HepG2 (cell line): ENCODE measurements around the gene AHCYL1. TPM values are rescaled to one million over a fixed set of nuclear protein-coding genes. Genes with fewer than 3 reads are reported as not detected.
A peak's percentile ranks its signal among the peaks of the same experiment; 100 is the strongest.

Experiments
- ATF6 ChIP-seq: sonication (generic); formaldehyde crosslinking; conservative IDR thresholded peaks from 2 replicates; pipeline ENCODE4 v1.4.0; 2020; ENCODE audit warnings: missing genetic modification reagents
- CHCHD3 ChIP-seq: sonication (generic); formaldehyde crosslinking; IDR thresholded peaks from 2 replicates; pipeline ENCODE4 v1.8.0; 2022; ENCODE audit warnings: mild to moderate bottlenecking, missing genetic modification reagents, moderate library complexity
- FOXC1 ChIP-seq: sonication (generic); formaldehyde crosslinking; IDR thresholded peaks from 2 replicates; pipeline ENCODE4 v1.8.0; 2022; ENCODE audit warnings: mild to moderate bottlenecking, missing genetic modification reagents, borderline replicate concordance
- HCFC1 ChIP-seq: fragments of 150-350 bp; IDR thresholded peaks from 2 replicates; pipeline ENCODE4 v1.6.1; 2014; ENCODE audit warnings: low read depth, low read length
- HDAC6 ChIP-seq: fragments of 200-600 bp; sonication (generic); IDR thresholded peaks from 2 replicates; pipeline ENCODE4 v1.7.0; 2017; ENCODE audit warnings: mild to moderate bottlenecking, antibody characterized with exemption, low read length, low read depth
- HNF1B ChIP-seq: sonication (generic); formaldehyde crosslinking; IDR thresholded peaks from 2 replicates; pipeline ENCODE4 v1.5.1; 2020; ENCODE audit warnings: mild to moderate bottlenecking, moderate library complexity, missing genetic modification reagents
- HOXA7 ChIP-seq: sonication (generic); formaldehyde crosslinking; IDR thresholded peaks from 2 replicates; pipeline ENCODE4 v1.8.1; 2022; ENCODE audit warnings: mild to moderate bottlenecking, missing genetic modification reagents, moderate library complexity
- MAFG ChIP-seq: sonication (generic); formaldehyde crosslinking; IDR thresholded peaks from 2 replicates; pipeline ENCODE4 v1.5.1; 2020; ENCODE audit warnings: mild to moderate bottlenecking, missing genetic modification reagents
- MBD4 ChIP-seq: IDR thresholded peaks from 2 replicates; pipeline ENCODE4 v1.6.1; 2012; ENCODE audit warnings: low read length, inconsistent platforms, borderline replicate concordance
- MTA3 ChIP-seq: sonication (generic); formaldehyde crosslinking; IDR thresholded peaks from 2 replicates; pipeline ENCODE4 v1.4.0; 2020; ENCODE audit warnings: missing genetic modification reagents
- MZF1 ChIP-seq: sonication (generic); formaldehyde crosslinking; IDR thresholded peaks from 2 replicates; pipeline ENCODE4 v1.8.1; 2023; ENCODE audit warnings: mild to moderate bottlenecking, missing genetic modification reagents, borderline replicate concordance
- NFE2L2 ChIP-seq: fragments of 150-350 bp; IDR thresholded peaks from 2 replicates; pipeline ENCODE4 v1.6.1; 2014; ENCODE audit warnings: low read length
- PBX3 ChIP-seq: sonication (generic); formaldehyde crosslinking; IDR thresholded peaks from 2 replicates; pipeline ENCODE4 v1.8.1; 2023; ENCODE audit warnings: missing genetic modification reagents, inconsistent platforms, borderline replicate concordance
- RCOR2 ChIP-seq: IDR thresholded peaks from 2 replicates; pipeline ENCODE4 v1.6.1; 2016; ENCODE audit warnings: missing biosample characterization, missing genetic modification reagents
- SNAI1 ChIP-seq: sonication (generic); formaldehyde crosslinking; IDR thresholded peaks from 2 replicates; pipeline ENCODE4 v1.5.0; 2020; ENCODE audit warnings: mild to moderate bottlenecking, missing genetic modification reagents, borderline replicate concordance
- THAP9 ChIP-seq: sonication (generic); formaldehyde crosslinking; IDR thresholded peaks from 2 replicates; pipeline ENCODE4; 2020; ENCODE audit warnings: missing genetic modification reagents, mild to moderate bottlenecking, borderline replicate concordance
- ZFP36L2 ChIP-seq: sonication (generic); formaldehyde crosslinking; IDR thresholded peaks from 2 replicates; pipeline ENCODE4 v1.4.0; 2020; ENCODE audit warnings: missing genetic modification reagents
- ZNF207 ChIP-seq: fragments of 450-650 bp; IDR thresholded peaks from 2 replicates; pipeline ENCODE4 v1.6.1; 2016; ENCODE audit warnings: antibody characterized with exemption, borderline replicate concordance
- ZNF350 ChIP-seq: sonication (generic); formaldehyde crosslinking; IDR thresholded peaks from 2 replicates; pipeline ENCODE4 v1.4.0; 2020; ENCODE audit warnings: mild to moderate bottlenecking, low read depth, missing genetic modification reagents, borderline replicate concordance
- ZNF496 ChIP-seq: sonication (generic); formaldehyde crosslinking; IDR thresholded peaks from 2 replicates; pipeline ENCODE4 v1.8.1; 2023; ENCODE audit warnings: mild to moderate bottlenecking, moderate library complexity, missing genetic modification reagents; ENCODE audit not compliant: insufficient replicate concordance
- ZNF674 ChIP-seq: sonication (generic); formaldehyde crosslinking; IDR thresholded peaks from 2 replicates; pipeline ENCODE4 v1.5.0; 2020; ENCODE audit warnings: low read depth, mild to moderate bottlenecking, missing genetic modification reagents
- ZSCAN31 ChIP-seq: sonication (generic); formaldehyde crosslinking; IDR thresholded peaks from 2 replicates; pipeline ENCODE4 v1.5.0; 2020; ENCODE audit warnings: low read depth, mild to moderate bottlenecking, missing genetic modification reagents
- polyA plus RNA-seq, 8 experiments: library from polyadenylated mRNA; depleted of rRNA in 3 of 8; stranded (reverse) in 7 of 8; unstranded in 1 of 8; fragments of >200 nt; fragmentation: Illumina TruSeq in 4 of 8; extraction: Trizol in 4 of 8; gene quantifications; 2 replicates each; pipeline versions ENCODE4 v1.2.1 to v1.2.3, GENCODE V29; 2011 to 2016; ENCODE audit warnings: low read depth in 4 of 8, missing spikeins in 1 of 8, mixed read lengths in 1 of 8; ENCODE audit not compliant: insufficient read depth in 1 of 8
- total RNA-seq, 5 experiments: library from RNA; depleted of rRNA; stranded (reverse); fragments of >200 nt; fragmentation: Illumina TruSeq; extraction: Trizol; gene quantifications; 2 replicates each; pipeline ENCODE4 v1.2.3, GENCODE V29; 2016; ENCODE audit warnings: low read depth in 1 of 5

The AHCYL1 gene
- total and polyA plus RNA-seq, 2 of the 13 experiments (the other 11 are each of a cell fraction or from before 2014, with no cell fraction given), result 40.9 to 76.3 TPM

GRCh38 chr1:110034451-110035235 lies 50.1 kb downstream of the AHCYL1 start, which contains the start of gene STRIP1 (continued):
- TF ChIP-seq ATF6 (CRISPR knock-in tag), result no peak
- peak; percentile 46; the same call in 1 of the 2 replicates for TF ChIP-seq HNF1B
- no peak for TF ChIP-seq HDAC6
- no peak for TF ChIP-seq MAFG (CRISPR knock-in tag)
- TF ChIP-seq CHCHD3 (CRISPR knock-in tag), result no peak
- TF ChIP-seq HCFC1, result peak; percentile 93
- TF ChIP-seq PBX3 (CRISPR knock-in tag), result no peak; the same call in 1 of the 2 replicates
- TF ChIP-seq ZNF207, result no peak
- TF ChIP-seq MBD4, result no peak
- TF ChIP-seq MZF1 (CRISPR knock-in tag), result no peak
- TF ChIP-seq NFE2L2, result no peak
- 0 out of 2 replicates have a peak, but pooled peaks have one; percentile 24 for TF ChIP-seq ZSCAN31 (CRISPR knock-in tag)
- peak; percentile 75 for TF ChIP-seq THAP9 (CRISPR knock-in tag)
- TF ChIP-seq ZNF350 (CRISPR knock-in tag), result no peak; the same call in 1 of the 2 replicates
- no peak for TF ChIP-seq SNAI1 (CRISPR knock-in tag)
- TF ChIP-seq ZFP36L2 (CRISPR knock-in tag), result no peak
- no peak for TF ChIP-seq MTA3
- no peak; the same call in 1 of the 2 replicates for TF ChIP-seq ZNF674
- no peak for TF ChIP-seq HOXA7 (CRISPR knock-in tag)
- no peak; the same call in 1 of the 2 replicates for TF ChIP-seq FOXC1 (CRISPR knock-in tag)
- TF ChIP-seq RCOR2, result no peak
- TF ChIP-seq ZNF496 (CRISPR knock-in tag), result no peak
